HG02884 (cell line): ENCODE measurements around the gene BTNL8.
A peak's percentile ranks its signal among the peaks of the same experiment; 100 is the strongest.

Experiments used
- ATAC-seq: cut with Tn5 transposase; IDR thresholded peaks from one replicate; pipeline ENCODE4 v1.9.1; 2021; ENCODE audit warnings: mild to moderate bottlenecking, moderate library complexity; ENCODE audit not compliant: unreplicated experiment

Gene BTNL8, protein sequence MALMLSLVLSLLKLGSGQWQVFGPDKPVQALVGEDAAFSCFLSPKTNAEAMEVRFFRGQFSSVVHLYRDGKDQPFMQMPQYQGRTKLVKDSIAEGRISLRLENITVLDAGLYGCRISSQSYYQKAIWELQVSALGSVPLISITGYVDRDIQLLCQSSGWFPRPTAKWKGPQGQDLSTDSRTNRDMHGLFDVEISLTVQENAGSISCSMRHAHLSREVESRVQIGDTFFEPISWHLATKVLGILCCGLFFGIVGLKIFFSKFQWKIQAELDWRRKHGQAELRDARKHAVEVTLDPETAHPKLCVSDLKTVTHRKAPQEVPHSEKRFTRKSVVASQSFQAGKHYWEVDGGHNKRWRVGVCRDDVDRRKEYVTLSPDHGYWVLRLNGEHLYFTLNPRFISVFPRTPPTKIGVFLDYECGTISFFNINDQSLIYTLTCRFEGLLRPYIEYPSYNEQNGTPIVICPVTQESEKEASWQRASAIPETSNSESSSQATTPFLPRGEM

DNA sequence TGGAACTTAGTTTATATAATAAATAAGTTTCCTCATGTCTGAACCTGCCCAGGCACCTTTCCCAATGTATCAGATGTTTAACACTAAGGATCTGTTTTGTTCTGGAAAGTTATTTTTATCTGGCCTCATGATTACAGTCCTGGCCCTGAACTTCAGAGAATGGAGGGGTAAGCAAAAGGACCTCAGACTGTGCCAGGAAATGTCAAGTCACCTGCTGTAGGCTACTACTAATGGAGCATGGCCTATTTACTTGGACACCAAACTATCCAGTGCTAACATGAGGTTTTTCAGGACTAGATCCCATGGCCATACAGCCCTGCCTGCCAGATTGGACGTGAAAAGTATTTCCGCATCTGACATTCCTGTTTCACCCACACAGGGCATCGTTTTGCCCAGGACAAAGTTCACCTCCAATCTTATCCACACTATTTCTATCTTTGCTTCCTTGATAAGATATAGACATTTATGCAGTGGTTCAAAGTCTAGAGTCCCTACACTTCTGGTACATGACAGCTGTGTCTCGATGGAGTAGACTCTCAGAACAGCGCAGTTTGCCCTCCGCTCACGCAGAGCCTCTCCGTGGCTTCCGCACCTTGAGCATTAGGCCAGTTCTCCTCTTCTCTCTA lies at the start of gene BTNL8:
Gene BTNL8, plus strand, starts transcription at position 539 of the 626 bp plus-strand sequence. CDS start 152 bp downstream, outside the sequence.
- ATAC-seq, result no peak

GRCh38 chr5:180849827-180850226 lies 49.1 kb upstream of the BTNL8 start:
- no peak for ATAC-seq

DNA sequence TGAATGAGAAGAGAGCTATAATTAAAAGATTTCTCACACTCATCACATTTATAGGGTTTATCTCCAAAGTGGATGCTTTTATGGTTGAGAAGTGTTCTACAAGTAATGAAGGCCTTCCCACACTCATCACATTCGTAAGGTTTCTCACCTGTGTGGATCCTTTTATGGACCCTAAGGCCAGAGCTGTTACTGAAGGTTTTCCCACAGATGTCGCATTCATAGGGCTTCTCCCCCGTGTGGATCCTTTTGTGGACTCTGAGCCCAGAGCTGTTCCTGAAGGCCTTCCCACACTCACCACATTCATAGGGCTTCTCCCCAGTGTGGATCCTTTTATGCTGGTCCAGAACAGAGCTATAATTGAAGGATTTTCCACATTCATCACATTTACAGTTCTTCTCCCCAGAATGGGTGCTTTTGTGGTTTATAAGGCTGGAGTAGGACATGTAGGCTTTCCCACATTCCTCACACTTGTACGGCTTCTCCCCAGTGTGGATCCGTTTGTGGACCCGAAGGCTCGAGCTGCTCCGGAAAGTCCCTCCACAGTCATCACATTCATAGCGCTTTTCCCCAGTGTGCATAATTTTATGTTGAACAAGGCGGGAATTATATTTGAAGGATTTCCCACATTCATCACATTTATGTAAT lies 48.4 kb upstream of the BTNL8 start:
- ATAC-seq, result no peak

DNA sequence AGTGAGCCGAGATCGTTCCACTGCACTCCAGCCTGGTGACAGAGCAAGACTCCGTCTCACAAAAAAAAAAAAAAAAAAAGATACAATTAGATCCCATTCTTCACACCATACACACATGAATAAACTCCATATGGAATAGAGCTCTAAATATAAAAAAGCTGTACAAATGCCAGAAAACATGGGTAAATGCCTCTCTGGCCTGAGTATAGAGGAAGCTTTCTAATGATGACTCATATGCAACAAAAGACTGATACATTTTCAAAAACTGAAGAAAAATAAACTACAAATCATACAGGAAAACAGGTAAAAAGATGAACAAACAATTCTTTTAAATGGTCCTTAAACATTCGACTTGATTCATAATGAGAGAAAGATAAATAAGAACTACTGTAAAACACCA lies 46.5 kb upstream of the BTNL8 start:
- no peak for ATAC-seq

DNA sequence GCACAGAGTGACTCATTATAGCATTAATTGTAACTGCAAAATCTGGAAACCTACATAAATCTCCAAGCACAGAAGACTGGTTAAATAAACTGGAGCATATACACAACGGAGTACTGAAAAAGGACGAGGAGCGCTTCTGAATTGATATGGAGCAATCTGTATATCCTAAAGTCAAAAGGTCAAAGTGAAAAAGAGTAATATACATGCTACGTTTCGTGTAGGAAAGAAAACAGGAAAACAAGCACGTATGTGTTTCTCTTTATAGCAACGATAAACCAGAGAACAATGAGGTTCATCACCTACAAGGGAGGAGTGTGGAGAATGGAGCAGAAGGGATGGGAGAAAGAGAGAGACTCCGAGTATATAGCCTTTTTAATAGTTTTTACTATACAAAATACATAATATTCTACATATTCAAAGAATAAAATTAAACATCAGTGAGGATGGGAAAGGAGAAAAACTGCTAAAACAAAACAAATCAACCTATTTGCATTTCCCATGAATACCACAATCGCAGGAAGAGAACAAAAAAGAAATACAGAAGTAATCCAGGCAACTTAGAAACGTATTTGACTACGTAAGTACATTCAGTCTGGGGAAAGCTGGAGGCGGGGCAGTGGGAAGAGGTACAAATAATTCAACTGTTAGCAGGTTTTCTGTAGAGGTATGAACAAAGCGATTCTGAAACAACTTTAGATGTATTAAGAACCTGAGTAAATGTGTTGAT lies 45.7 kb upstream of the BTNL8 start:
- ATAC-seq, result no peak

DNA sequence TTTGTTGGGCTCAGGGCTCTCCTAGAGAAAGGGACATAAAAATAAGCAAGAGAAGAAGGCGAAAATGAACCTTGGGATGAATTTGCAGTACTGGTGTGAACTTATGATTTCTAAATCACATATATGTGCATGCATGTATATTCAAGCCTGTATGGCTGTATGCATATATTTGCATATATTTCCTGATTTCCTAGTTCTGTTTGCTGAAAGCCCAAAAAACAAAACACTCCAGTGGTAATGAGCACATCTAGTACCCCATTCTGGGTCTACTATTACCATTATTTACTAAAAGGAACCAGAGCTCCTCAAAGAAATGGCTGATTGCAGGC lies 45.1 kb upstream of the BTNL8 start:
- no peak for ATAC-seq

DNA sequence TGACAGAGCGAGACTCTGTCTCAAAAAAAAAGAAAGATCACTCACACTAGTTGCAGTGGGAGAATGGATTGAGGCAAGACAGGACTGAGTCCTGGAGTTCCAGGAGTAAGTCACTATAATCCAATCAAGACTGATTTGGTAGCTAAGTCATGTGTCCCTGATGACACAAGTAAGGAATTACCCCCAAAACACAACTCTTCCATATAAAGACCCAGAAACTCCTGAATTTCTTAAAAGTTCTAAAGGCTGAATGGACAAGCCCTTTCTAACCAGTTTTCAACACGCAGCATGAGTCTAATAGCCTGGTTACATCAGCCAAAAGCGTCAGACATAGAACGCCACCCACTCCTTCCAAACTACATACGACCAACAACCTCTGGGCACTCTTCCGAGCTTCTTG lies 40.4 kb upstream of the BTNL8 start:
- no peak for ATAC-seq

GRCh38 chr5:180860273-180860886 lies 38.6 kb upstream of the BTNL8 start:
- ATAC-seq, result peak; percentile 41

GRCh38 chr5:180860887-180861822 lies 37.8 kb upstream of the BTNL8 start, which contains the start of gene ZFP62:
ZFP62 (minus strand) TSS chr5:180861276; CDS start chr5:180861219, 57 bp downstream.
- peak; percentile 82 for ATAC-seq

GRCh38 chr5:180862645-180863044 lies 36.3 kb upstream of the BTNL8 start:
- ATAC-seq, result no peak

DNA sequence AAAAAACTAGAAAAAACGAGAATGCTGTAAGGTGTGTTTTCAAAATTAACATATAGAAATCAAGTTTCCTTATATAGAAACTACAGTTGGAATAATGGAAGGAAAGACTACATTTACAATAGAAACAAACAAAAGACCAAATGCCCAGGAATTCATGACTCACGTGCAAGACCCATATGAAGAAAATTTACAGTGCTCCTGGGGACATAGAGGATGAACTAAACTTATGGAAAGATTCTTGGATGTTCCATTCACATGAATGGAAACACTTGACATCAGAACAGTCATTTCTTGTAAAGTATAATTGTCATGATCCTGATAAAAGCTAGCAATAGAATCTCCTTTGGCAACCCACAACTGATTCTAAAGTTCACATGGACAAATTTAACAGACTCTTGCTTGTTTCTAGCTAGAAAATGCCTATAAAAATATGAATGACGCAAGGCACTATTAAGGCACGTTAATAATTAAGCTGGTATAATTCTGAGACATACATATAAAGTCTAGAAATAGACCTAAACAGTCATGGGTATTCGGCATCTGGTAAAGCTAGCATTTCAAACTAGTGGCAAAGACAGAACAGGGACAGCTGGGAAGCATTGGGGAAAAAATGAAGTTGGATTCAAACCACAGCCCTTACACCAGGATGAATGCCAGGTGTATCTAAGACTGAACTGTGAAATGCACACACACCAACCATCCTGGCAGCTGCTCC lies 32.8 kb upstream of the BTNL8 start:
- ATAC-seq, result no peak

DNA sequence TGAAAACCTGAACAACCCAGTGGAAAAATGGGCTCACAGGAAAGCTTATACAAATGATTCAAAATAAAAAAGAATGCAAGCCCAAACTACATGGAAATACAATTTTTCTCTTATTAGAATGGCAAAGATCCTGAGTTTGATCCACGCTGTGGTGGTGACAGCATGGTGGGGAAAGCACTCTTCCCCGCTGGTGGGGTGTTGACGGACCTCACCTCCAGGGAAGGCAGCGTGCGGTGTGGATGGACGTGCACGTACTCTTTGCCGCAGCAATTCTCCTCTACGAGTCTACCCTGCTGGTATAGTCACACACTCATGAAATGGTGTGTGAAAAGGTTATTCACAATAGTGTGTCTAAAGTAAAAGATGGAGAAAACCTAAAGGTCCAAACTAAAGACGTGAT lies 32.0 kb upstream of the BTNL8 start:
- ATAC-seq, result no peak

DNA sequence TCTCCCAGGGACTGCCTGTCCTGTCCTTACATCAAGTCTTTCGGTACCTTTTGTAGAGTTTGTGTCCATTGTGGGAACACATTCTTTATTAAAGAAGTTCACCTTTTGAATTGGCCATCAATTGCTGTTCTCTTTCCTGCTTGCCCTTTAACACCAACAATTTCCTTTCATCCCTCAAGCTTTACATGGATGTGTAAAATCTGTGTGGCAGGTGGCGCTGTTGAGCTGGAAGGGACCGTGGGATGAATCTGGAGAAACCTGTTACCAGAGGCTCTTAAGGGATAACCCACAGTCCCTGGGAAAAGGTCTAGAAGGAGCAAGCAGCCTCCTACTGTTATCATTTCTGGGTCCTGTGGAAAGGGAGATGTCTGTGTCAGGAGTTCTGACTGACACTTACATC lies 30.0 kb upstream of the BTNL8 start:
- no peak for ATAC-seq

- ATAC-seq, result no peak
Measured at GRCh38 chr5:180869587-180869986, 29.4 kb upstream of the BTNL8 start.

DNA sequence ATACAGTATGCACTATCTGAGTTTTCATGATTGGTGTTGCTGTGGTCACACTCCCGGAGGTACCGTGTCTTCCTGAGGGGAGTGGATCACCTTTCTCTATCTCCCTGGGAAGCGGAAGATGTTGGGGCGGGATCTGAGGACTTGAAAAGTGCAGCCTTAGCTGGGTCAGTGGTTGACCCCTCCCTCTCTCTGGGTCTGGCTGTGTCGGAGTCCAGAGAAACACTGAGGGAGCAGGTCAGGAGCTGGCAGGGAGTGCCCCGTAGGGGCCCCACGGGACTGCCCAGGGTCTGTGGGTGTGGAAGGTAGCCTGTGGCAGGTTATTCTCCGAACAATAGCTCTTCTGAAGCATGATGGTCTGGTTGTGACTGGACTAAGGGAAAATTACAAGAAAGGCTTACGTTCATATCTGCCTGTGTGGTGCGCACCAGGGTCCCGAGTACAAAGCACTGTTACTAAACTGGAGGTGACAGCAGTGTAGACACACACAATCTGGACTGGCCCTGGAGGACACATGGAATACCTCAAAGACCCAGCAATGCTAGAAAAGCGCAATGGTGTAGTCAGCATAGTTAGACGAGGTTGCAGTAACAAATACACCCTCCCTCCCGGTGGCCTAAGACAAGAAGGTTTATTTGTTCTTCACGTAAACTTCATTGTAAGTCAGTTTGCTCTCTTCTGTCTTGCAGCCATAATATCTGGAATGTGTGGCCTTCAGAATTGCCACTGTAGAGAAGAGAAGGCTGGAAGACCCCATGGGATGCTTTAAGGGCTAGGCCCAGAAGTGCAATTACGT lies 28.5 kb upstream of the BTNL8 start:
- ATAC-seq, result no peak

DNA sequence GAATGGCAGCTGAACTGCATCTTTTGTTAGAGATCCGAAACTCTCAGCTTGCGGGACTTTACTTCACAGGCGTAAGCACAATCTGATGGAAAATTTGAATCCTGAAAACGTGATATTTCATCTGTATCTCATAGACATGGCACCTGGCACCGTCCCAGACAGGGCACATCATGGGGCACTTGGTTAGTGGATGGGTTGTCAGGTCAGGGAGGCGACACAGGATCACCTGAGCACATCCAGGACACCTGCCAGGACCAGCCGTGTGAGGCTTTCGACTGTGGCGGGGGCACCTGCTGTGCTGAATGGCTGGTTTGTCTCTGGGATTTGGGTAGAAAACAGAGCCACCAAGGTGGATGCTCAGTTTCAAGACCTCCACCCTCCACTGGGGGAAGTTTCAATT lies 26.5 kb upstream of the BTNL8 start:
- ATAC-seq, result no peak

- ATAC-seq, result no peak
Measured at GRCh38 chr5:180873615-180874520, 25.1 kb upstream of the BTNL8 start.
